Psoas muscle (tissue), 8 donors: ENCODE measurements around the gene POLR2C. TPM values are rescaled to one million over a fixed set of nuclear protein-coding genes. Genes with fewer than 3 reads are reported as not detected.
A peak's percentile ranks its signal among the peaks of the same experiment; 100 is the strongest.

ENCODE experiments used
- ATAC-seq, 4 donors: fragments of 200-7000 bp; cut with Tn5 transposase; one replicate each; pipeline ENCODE4 v1.9.1; 2020; ENCODE audit warnings: moderate library complexity in 3 of 4, mild to moderate bottlenecking in 2 of 4
- DNase-seq, 2 donors: peaks; one replicate each; pipeline ENCODE4 v3.0.0-alpha.2; 2020
- H3K27ac ChIP-seq: fragments of 200-600 bp; one replicate; pipeline ENCODE4 v1.8.0; 2022
- H3K27me3 ChIP-seq, 3 donors: fragments of 200-600 bp in 1 of 3; one replicate each; pipeline versions ENCODE4 v1.6.1 to v1.8.0; 2013 to 2022; ENCODE audit warnings: low read length in 2 of 3, mild to moderate bottlenecking in 2 of 3, moderate library complexity in 1 of 3; ENCODE audit not compliant: insufficient read depth in 3 of 3
- H3K36me3 ChIP-seq, 2 donors: fragments of 200-600 bp in 1 of 2; one replicate each; pipeline versions ENCODE4 v1.6.1 to v1.8.0; 2013 to 2022; ENCODE audit warnings: low read depth in 1 of 2, mild to moderate bottlenecking in 1 of 2, moderate library complexity in 1 of 2; ENCODE audit not compliant: insufficient read depth in 1 of 2
- H3K4me1 ChIP-seq: fragments of 200-600 bp; one replicate; pipeline ENCODE4 v1.8.0; 2022
- H3K4me3 ChIP-seq: fragments of 200-600 bp; one replicate; pipeline ENCODE4 v1.8.0; 2022; ENCODE audit warnings: mild to moderate bottlenecking
- H3K9me3 ChIP-seq: fragments of 200-600 bp; one replicate; pipeline ENCODE4 v1.8.0; 2022
- CTCF ChIP-seq: fragments of 200-600 bp; IDR thresholded peaks from one replicate; pipeline ENCODE4 v1.8.0; 2022; ENCODE audit warnings: antibody characterized with exemption
- WGBS, 3 donors: extraction: QIAGEN DNeasy Blood & Tissue Kit; methylation state at CpG; one replicate each; pipeline versions ENCODE4 v1.1.6 to v1.1.7; 2013; 5-methylcytosine and 5-hydroxymethylcytosine counted together
- intact Hi-C, 2 donors: fragments of 100-400 bp; cut with DNase I; formaldehyde crosslinking; loops; one replicate each; pipeline versions ENCODE4 v1.11.0 to v1.14.2; 2022
- polyA plus RNA-seq, 3 donors: library from polyadenylated mRNA; stranded (reverse); fragments of 200-250 nt; gene quantifications; one replicate each; pipeline ENCODE4 v1.2.3, GENCODE V29; 2013
- total RNA-seq, 4 donors: library from RNA; stranded (reverse); fragmentation: NEBNext Ultra II Directional in 2 of 4; extraction: Animal tissue kit (Norgen Biotek cat#: 25700) in 2 of 4; gene quantifications; one replicate each; pipeline versions ENCODE4 v1.2.1 to v1.2.4, GENCODE V29; 2021 to 2023
- donor health status: healthy with polysubstance abuse.
- donor health status: DM: no; HTN: no; CAD: no; lungs with moderate emphysema.
- donor health status: Bipolar disorder and iron deficiency.
- donor health status: healthy.
- donor health status: DM: yes; HTN: yes; CAD: no.
- donor health status: DM: no; HTN: no; CAD: no.
- donor health status: DM: no; HTN: no; CAD: no.
- donor health status: DM: yes; HTN: yes; CAD: no.

The POLR2C gene
- total and polyA plus RNA-seq, 7 donors = 45.1 to 97.1 (median 57.0) TPM

- no peak for ATAC-seq
- TF ChIP-seq CTCF = no peak
- 57 to 58% (median 57%) methylated on average over 13 of the region's 13 CpGs for WGBS, 3 donors
Observed at GRCh38 chr16:57507136-57508034, 44.9 kb downstream of the POLR2C start.

GRCh38 chr16:57508035-57508425 is 45.6 kb downstream of the POLR2C start:
- 85 to 96% (median 88%) methylated on average over 3 of the region's 3 CpGs for WGBS, 3 donors

More at GRCh38 chr16:57507136-57508034, 44.9 kb downstream of the POLR2C start:
- Histone ChIP-seq H3K9me3 (no peaks in the 10 kb centered on the region), H3K36me3 (no peaks in the 10 kb centered on the region), H3K27ac (no peak overlapping the region), H3K4me1 (no peaks in the 10 kb centered on the region), H3K4me3 (no peak overlapping the region), H3K27me3 (no peaks in the 10 kb centered on the region)
- intact Hi-C loops = no loop called here
- peak in 1 of 2 donors; percentile 17 for DNase-seq

GRCh38 chr16:57509231-57509923 is 46.9 kb downstream of the POLR2C start:
- Histone ChIP-seq H3K27ac (no peak overlapping the region), H3K4me1 (no peaks in the 10 kb centered on the region), H3K27me3 (no peaks in the 10 kb centered on the region), H3K4me3 (no peak overlapping the region), H3K9me3 (no peaks in the 10 kb centered on the region), H3K36me3 (no peaks in the 10 kb centered on the region)
- no peak for ATAC-seq
- intact Hi-C loops = no loop called here
- no peak for TF ChIP-seq CTCF
- WGBS, 3 donors = 59 to 65% (median 61%) methylated on average over 12 of the region's 12 CpGs
- peak in 1 of 2 donors; percentile 18 for DNase-seq

More at GRCh38 chr16:57508035-57508425, 45.6 kb downstream of the POLR2C start:
- no peak for ATAC-seq
- peak in 1 of 2 donors; percentile 29 for DNase-seq
- TF ChIP-seq CTCF = no peak
- Histone ChIP-seq H3K36me3 (no peaks in the 10 kb centered on the region), H3K27me3 (no peaks in the 10 kb centered on the region), H3K4me3 (no peak overlapping the region), H3K27ac (no peak overlapping the region), H3K4me1 (no peaks in the 10 kb centered on the region), H3K9me3 (no peaks in the 10 kb centered on the region)
- intact Hi-C loops = no loop called here

GRCh38 chr16:57510016-57510871 is 47.8 kb downstream of the POLR2C start:
- ATAC-seq = no peak
- 52 to 60% (median 58%) methylated on average over 10 of the region's 10 CpGs for WGBS, 3 donors

More at GRCh38 chr16:57510016-57510871, 47.8 kb downstream of the POLR2C start:
- intact Hi-C loops = no loop called here
- no peaks in the 10 kb centered on the region for H3K36me3 ChIP-seq
- TF ChIP-seq CTCF = no peak
- peak in 1 of 2 donors; percentile 30 for DNase-seq
- H3K27me3 ChIP-seq = no peaks in the 10 kb centered on the region
- H3K4me1 ChIP-seq = no peaks in the 10 kb centered on the region
- no peak overlapping the region for H3K4me3 ChIP-seq
- H3K9me3 ChIP-seq = no peaks in the 10 kb centered on the region
- H3K27ac ChIP-seq = no peak overlapping the region
